ENCODE results near the gene TMEM50B.

The TMEM50B gene

GRCh38 chr21:33428669-33429068 lies 51.1 kb downstream of the TMEM50B start:
- ChIA-PET CTCF (interaction anchor here (1.3 to 2.2 kb wide), 3 partner anchors 14 to 229 kb away, joined by 5 to 7 read pairs (median 6); no protein-coding TSS in a partner anchor), POLR2A (no interaction called here)
- TF ChIP-seq, protein P1, sequence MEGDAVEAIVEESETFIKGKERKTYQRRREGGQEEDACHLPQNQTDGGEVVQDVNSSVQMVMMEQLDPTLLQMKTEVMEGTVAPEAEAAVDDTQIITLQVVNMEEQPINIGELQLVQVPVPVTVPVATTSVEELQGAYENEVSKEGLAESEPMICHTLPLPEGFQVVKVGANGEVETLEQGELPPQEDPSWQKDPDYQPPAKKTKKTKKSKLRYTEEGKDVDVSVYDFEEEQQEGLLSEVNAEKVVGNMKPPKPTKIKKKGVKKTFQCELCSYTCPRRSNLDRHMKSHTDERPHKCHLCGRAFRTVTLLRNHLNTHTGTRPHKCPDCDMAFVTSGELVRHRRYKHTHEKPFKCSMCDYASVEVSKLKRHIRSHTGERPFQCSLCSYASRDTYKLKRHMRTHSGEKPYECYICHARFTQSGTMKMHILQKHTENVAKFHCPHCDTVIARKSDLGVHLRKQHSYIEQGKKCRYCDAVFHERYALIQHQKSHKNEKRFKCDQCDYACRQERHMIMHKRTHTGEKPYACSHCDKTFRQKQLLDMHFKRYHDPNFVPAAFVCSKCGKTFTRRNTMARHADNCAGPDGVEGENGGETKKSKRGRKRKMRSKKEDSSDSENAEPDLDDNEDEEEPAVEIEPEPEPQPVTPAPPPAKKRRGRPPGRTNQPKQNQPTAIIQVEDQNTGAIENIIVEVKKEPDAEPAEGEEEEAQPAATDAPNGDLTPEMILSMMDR (IDR thresholded peaks at IDR 0.05; ENCODE audit: insufficient read depth, low read length, missing control alignments) = no peak
- no peak for DNase-seq (ENCODE audit: low read depth, low spot score)
- H3K4me3 ChIP-seq (ENCODE audit: low read depth, low read length) = no peak overlapping the region

GRCh38 chr21:33427051-33427450 lies 52.7 kb downstream of the TMEM50B start:
- POLR2A ChIA-PET = interaction anchor here (0.6 kb wide), 1 partner anchor 60 kb away, joined by 4 read pairs; no protein-coding TSS in a partner anchor
- no peak for DNase-seq (ENCODE audit: low read depth, low spot score)
- TF ChIP-seq, protein P1 (IDR thresholded peaks at IDR 0.05; ENCODE audit: insufficient read depth, low read length, missing control alignments) = no peak
- H3K4me3 ChIP-seq (ENCODE audit: low read depth, low read length) = no peak overlapping the region
- CTCF ChIA-PET = interaction anchor here (0.6 to 2.2 kb wide), 5 partner anchors 9 to 577 kb away, joined by 3 to 6 read pairs (median 3); no protein-coding TSS in a partner anchor

DNA sequence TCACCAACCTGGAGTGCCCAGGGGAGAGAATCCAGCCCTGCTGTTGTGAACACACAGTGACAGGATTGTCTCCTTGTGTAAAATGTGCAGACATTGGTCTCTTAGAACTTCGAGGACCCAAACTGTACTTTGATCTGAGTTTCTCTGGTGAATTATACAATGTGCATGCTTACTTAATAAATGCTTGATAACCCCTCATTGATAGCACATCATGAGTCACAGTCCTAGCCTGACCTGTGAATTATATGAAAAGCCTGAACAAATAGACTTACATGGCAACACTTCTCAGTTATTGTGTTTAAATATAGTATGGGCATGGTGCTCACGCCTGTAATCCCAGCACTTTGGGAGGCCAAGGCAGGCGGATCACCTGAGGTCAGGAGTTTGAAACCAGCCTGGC lies 53.9 kb downstream of the TMEM50B start:
- POLR2A ChIA-PET = no interaction called here
- DNase-seq (ENCODE audit: low read depth, low spot score) = no peak
- H3K4me3 ChIP-seq (ENCODE audit: low read depth, low read length) = no peak overlapping the region
- CTCF ChIA-PET = no interaction called here
- TF ChIP-seq, protein P1 (IDR thresholded peaks at IDR 0.05; ENCODE audit: insufficient read depth, low read length, missing control alignments) = no peak

DNA sequence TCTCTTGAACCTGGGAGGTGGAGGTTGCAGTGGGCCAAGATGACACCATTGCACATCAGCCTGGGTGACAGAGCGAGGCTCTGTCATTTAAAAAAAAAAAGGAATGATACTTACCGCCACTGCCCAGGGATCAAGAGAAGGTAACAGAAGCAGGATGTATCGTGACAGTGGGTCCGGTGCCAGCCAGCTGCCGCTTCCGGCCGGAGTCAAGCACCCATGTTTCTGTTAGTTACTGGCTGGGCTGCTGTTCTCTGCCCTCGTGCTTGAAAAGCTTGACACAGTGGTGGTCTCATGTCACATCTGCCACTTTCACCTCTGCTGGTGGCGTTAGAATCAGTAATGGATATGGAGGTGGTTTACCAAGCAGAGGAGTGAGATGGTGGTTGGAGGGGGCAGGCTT lies 55.6 kb downstream of the TMEM50B start:
- POLR2A ChIA-PET = interaction anchor here (0.6 kb wide), 1 partner anchor 653 kb away, joined by 3 read pairs; the partner anchor contains the start of gene PAXBP1
- no peak for DNase-seq (ENCODE audit: low read depth, low spot score)
- TF ChIP-seq, protein P1 (IDR thresholded peaks at IDR 0.05; ENCODE audit: insufficient read depth, low read length, missing control alignments) = no peak
- H3K4me3 ChIP-seq (ENCODE audit: low read depth, low read length) = no peak overlapping the region
- CTCF ChIA-PET = no interaction called here

GRCh38 chr21:33421713-33422393 lies 57.9 kb downstream of the TMEM50B start:
- TF ChIP-seq, protein P1 (IDR thresholded peaks at IDR 0.05; ENCODE audit: insufficient read depth, low read length, missing control alignments) = no peak
- POLR2A ChIA-PET = interaction anchor here (0.6 kb wide), 1 partner anchor 218 kb away, joined by 3 read pairs; no protein-coding TSS in a partner anchor
- CTCF ChIA-PET = interaction anchor here (1.0 to 1.2 kb wide), 2 partner anchors 9 to 61 kb away, joined by 3 to 5 read pairs; no protein-coding TSS in a partner anchor
- H3K4me3 ChIP-seq (ENCODE audit: low read depth, low read length) = no peak overlapping the region
- no peak for DNase-seq (ENCODE audit: low read depth, low spot score)

DNA sequence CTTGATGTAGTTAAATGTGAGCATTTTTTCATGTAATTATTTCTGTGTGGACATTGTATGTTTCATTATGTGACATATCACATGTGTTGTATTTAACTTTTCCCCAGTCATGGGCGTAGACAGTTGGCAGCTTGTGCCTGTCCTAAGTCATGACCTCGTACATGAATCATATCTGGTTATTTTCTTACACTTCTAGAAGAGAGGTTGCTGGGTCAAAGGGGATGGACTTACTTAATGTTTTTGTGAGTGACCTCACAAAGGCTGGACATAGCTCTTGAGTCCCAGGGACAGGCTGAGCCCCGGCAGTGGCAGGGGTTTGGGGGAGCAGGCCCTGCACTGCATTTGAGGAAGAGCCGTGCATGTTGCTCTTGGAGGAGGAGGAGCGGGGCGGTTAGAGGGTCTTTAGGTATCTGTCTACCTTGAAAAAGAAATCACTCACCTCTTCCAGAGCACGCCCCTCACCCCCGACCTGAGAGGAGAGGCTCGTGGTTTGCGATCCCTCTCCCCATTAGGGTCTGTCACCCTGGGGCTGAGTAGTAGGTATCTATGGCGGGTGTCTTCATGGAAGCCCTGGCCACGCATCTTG lies 60.1 kb downstream of the TMEM50B start:
- POLR2A ChIA-PET = no interaction called here
- TF ChIP-seq, protein P1 (IDR thresholded peaks at IDR 0.05; ENCODE audit: insufficient read depth, low read length, missing control alignments) = no peak
- H3K4me3 ChIP-seq (ENCODE audit: low read depth, low read length) = no peak overlapping the region
- CTCF ChIA-PET = interaction anchor here (1.9 kb wide), 1 partner anchor 25 kb away, joined by 4 read pairs; no protein-coding TSS in a partner anchor
- no peak for DNase-seq (ENCODE audit: low read depth, low spot score)
